ENCODE results near the gene SETX.
A peak's percentile ranks its signal among the peaks of the same experiment; 100 is the strongest.
"Not testable (repeated sequence)": the region's sequence is repeated elsewhere in the genome, so short reads cannot be mapped to it uniquely, and the experiment has no call there.

SETX gene

GRCh38 chr9:132354637-132355355, at the start of gene SETX:
SETX (minus strand) TSS chr9:132354986; CDS start chr9:132349428, 5,558 bp downstream.
- peak; percentile 98 to 99 for DNase-seq

- peak in 1 of 2 donors; percentile 19 for DNase-seq
Measured at GRCh38 chr9:132404228-132404881, 49.6 kb upstream of the SETX start.

GRCh38 chr9:132401824-132402223, 47.0 kb upstream of the SETX start:
- no peak for DNase-seq

- no peak for DNase-seq
Measured at GRCh38 chr9:132395560-132395959, 40.8 kb upstream of the SETX start.

- DNase-seq: no peak
Measured at GRCh38 chr9:132391449-132391848, 36.7 kb upstream of the SETX start.

- DNase-seq: no peak
Measured at GRCh38 chr9:132390966-132391365, 36.2 kb upstream of the SETX start.

GRCh38 chr9:132387133-132387532, 32.3 kb upstream of the SETX start:
- no peak for DNase-seq

- DNase-seq: no peak
Measured at GRCh38 chr9:132384376-132384775, 29.6 kb upstream of the SETX start.

GRCh38 chr9:132383462-132383883, 28.7 kb upstream of the SETX start:
- no peak for DNase-seq

- DNase-seq: no peak
Measured at GRCh38 chr9:132381966-132382541, 27.3 kb upstream of the SETX start.

- DNase-seq: not testable (repeated sequence)
Measured at GRCh38 chr9:132378416-132378815, 23.6 kb upstream of the SETX start.

GRCh38 chr9:132377769-132378168, 23.0 kb upstream of the SETX start:
- not testable (repeated sequence) for DNase-seq

GRCh38 chr9:132372177-132373095, 17.6 kb upstream of the SETX start:
- no peak for DNase-seq

- no peak for DNase-seq
Measured at GRCh38 chr9:132370592-132370991, 15.8 kb upstream of the SETX start.

- no peak for DNase-seq
Measured at GRCh38 chr9:132369421-132369820, 14.6 kb upstream of the SETX start.

GRCh38 chr9:132367613-132368313, 13.0 kb upstream of the SETX start:
- no peak for DNase-seq

- no peak for DNase-seq
Measured at GRCh38 chr9:132366481-132366880, 11.7 kb upstream of the SETX start.

- no peak for DNase-seq
Measured at GRCh38 chr9:132365986-132366385, 11.2 kb upstream of the SETX start.

GRCh38 chr9:132364068-132364467, 9.3 kb upstream of the SETX start:
- no peak for DNase-seq

GRCh38 chr9:132357764-132358163, 3.0 kb upstream of the SETX start:
- no peak for DNase-seq

GRCh38 chr9:132356324-132356924, 1.6 kb upstream of the SETX start:
- DNase-seq: no peak
